CD4-positive, alpha-beta T cell (primary cell): ENCODE results near the gene MAP4K3. TPM values are rescaled to one million over a fixed set of nuclear protein-coding genes. Genes with fewer than 3 reads are reported as not detected.

Experiments
- ATAC-seq: fragments of 200-7000 bp; cut with Tn5 transposase; one replicate; pipeline ENCODE4 v1.10.0; 2022; ENCODE audit warnings: mild to moderate bottlenecking; ENCODE audit not compliant: poor library complexity
- CTCF ChIA-PET: fragments of 350-600 bp; sonication (Branson Sonifier 250); formaldehyde crosslinking; loops from one replicate; lab custom pipeline; 2021; ENCODE audit warnings: antibody characterized with exemption, inconsistent platforms; lab: Charles Lee
- POLR2A ChIA-PET: fragments of 350-600 bp; sonication (Branson Sonifier 250); formaldehyde crosslinking; loops from one replicate; lab custom pipeline; 2021; ENCODE audit warnings: antibody characterized with exemption, inconsistent platforms; lab: Charles Lee
- DNase-seq, 14 experiments: peaks; one replicate each; pipeline ENCODE4 v3.0.0-alpha.2; 2013 to 2020; ENCODE audit warnings: mixed read lengths in 2 of 14
- H3K27ac ChIP-seq, 2 donors: one replicate each; pipeline versions ENCODE4 v1.5.1 to v1.7.0; 2013; ENCODE audit warnings: low read length in 2 of 2, low read depth in 1 of 2, mild to moderate bottlenecking in 1 of 2
- H3K27me3 ChIP-seq, 2 experiments: 1 replicate in 1 of 2; 2 replicates in 1 of 2; pipeline versions ENCODE4 v1.6.1 to v1.7.0; 2013; ENCODE audit warnings: low read length in 2 of 2, control low read depth in 1 of 2, mild to moderate bottlenecking in 1 of 2, moderate library complexity in 1 of 2; ENCODE audit not compliant: insufficient read depth in 2 of 2, control insufficient read depth in 1 of 2
- H3K36me3 ChIP-seq: one replicate; pipeline ENCODE4 v1.6.1; 2013; ENCODE audit warnings: low read length, control low read depth; ENCODE audit not compliant: insufficient read depth
- H3K4me1 ChIP-seq: one replicate; pipeline ENCODE4 v1.6.1; 2013; ENCODE audit warnings: low read length, control low read depth; ENCODE audit not compliant: insufficient read depth
- H3K4me3 ChIP-seq: one replicate; pipeline ENCODE4 v1.5.1; 2013; ENCODE audit warnings: mild to moderate bottlenecking, low read length, moderate library complexity
- H3K9me3 ChIP-seq, 2 experiments: 1 replicate in 1 of 2; 2 replicates in 1 of 2; pipeline versions ENCODE4 v1.6.1 to v1.7.0; 2013; ENCODE audit warnings: low read length in 2 of 2, mild to moderate bottlenecking in 2 of 2, control low read depth in 1 of 2, moderate library complexity in 1 of 2; ENCODE audit not compliant: control insufficient read depth in 1 of 2, insufficient read depth in 1 of 2
- H3K27ac Mint-ChIP-seq: one replicate; pipeline ENCODE4 v1.8.0; 2020; ENCODE audit warnings: mixed read lengths
- H3K27me3 Mint-ChIP-seq: one replicate; pipeline ENCODE4 v1.8.0; 2021; ENCODE audit warnings: mixed read lengths
- H3K36me3 Mint-ChIP-seq: one replicate; pipeline ENCODE4 v1.8.0; 2021; ENCODE audit warnings: low read depth, mixed read lengths
- H3K4me1 Mint-ChIP-seq: one replicate; pipeline ENCODE4 v1.8.0; 2021; ENCODE audit warnings: low read depth, mixed read lengths
- H3K4me3 Mint-ChIP-seq: one replicate; pipeline ENCODE4 v1.8.0; 2020; ENCODE audit warnings: mild to moderate bottlenecking, mixed read lengths
- H3K9me3 Mint-ChIP-seq: one replicate; pipeline ENCODE4 v1.8.0; 2020; ENCODE audit warnings: mixed read lengths
- CTCF ChIP-seq: fragments of 200-600 bp; IDR thresholded peaks from one replicate; pipeline ENCODE4 v1.8.0; 2022; ENCODE audit warnings: antibody characterized with exemption, mild to moderate bottlenecking
- intact Hi-C, 2 experiments: fragments of 100-400 bp; cut with DNase I in 1 of 2; cut with micrococcal nuclease in 1 of 2; formaldehyde crosslinking; loops; one replicate each; pipeline versions ENCODE4 v1.15.1 to v1.9.0; 2023 to 2025; cut with DNase I, micrococcal nuclease
- total RNA-seq, 174 experiments: library from RNA in 2 of 174; stranded (reverse) in 2 of 174; gene quantifications; one replicate each; pipeline ENCODE4 v1.2.3 and lab custom pipeline; 2021 to 2026

The MAP4K3 gene
- total RNA-seq, 2 experiments from 2014 or later, result 18.4 to 22.5 TPM

- DNase-seq, result no peak
- TF ChIP-seq CTCF, result no peak
- H3K4me3 Mint-ChIP-seq, result peak overlapping the region; percentile 97
- H3K4me3 ChIP-seq, result peak overlapping the region; percentile 68
- peaks cover 18% of the 10 kb centered on the region for H3K4me1 ChIP-seq
- ChIA-PET CTCF (interaction anchor here (1.0 kb wide), 1 partner anchor 72 kb away, joined by 3 read pairs; no protein-coding TSS in a partner anchor), POLR2A (interaction anchor here (0.7 kb wide), 2 partner anchors 59 to 262 kb away, joined by 4 to 7 read pairs; no protein-coding TSS in a partner anchor)
- no peaks in the 10 kb centered on the region for H3K27me3 Mint-ChIP-seq
- H3K27ac Mint-ChIP-seq, result peak overlapping the region; percentile 70
- no peaks in the 10 kb centered on the region for H3K27me3 ChIP-seq
- peaks cover 6% of the 10 kb centered on the region for H3K36me3 Mint-ChIP-seq
- ATAC-seq, result no peak
- H3K36me3 ChIP-seq, result no peaks in the 10 kb centered on the region
- intact Hi-C loops, result loop anchor here in 1 of 2 experiments (10.0 kb wide), 2 partner anchors 311 to 339 kb away; partner anchors contain the start of genes SOS1 and THUMPD2
- H3K4me1 Mint-ChIP-seq, result peaks cover 66% of the 10 kb centered on the region
- H3K9me3 Mint-ChIP-seq, result no peaks in the 10 kb centered on the region
- no peaks in the 10 kb centered on the region for H3K9me3 ChIP-seq
- H3K27ac ChIP-seq, result no peak overlapping the region
Observed at GRCh38 chr2:39435741-39436591, 1.1 kb downstream of the MAP4K3 start.

- Mint-ChIP-seq H3K4me3 (peak overlapping the region; percentile 97), H3K27me3 (no peaks in the 10 kb centered on the region), H3K36me3 (peaks cover 6% of the 10 kb centered on the region), H3K27ac (peak overlapping the region; percentile 70), H3K9me3 (no peaks in the 10 kb centered on the region), H3K4me1 (peaks cover 72% of the 10 kb centered on the region)
- Histone ChIP-seq H3K4me3 (no peak overlapping the region), H3K36me3 (no peaks in the 10 kb centered on the region), H3K27me3 (no peaks in the 10 kb centered on the region), H3K27ac (no peak overlapping the region), H3K4me1 (peaks cover 18% of the 10 kb centered on the region), H3K9me3 (no peaks in the 10 kb centered on the region)
- ChIA-PET CTCF (interaction anchor here (1.0 kb wide), 1 partner anchor 72 kb away, joined by 3 read pairs; no protein-coding TSS in a partner anchor), POLR2A (no interaction called here)
- no peak for ATAC-seq
- intact Hi-C loops, result loop anchor here in 1 of 2 experiments (10.0 kb wide), 2 partner anchors 310 to 340 kb away; partner anchors contain the start of genes SOS1 and THUMPD2
- TF ChIP-seq CTCF, result no peak
- DNase-seq, result no peak
Observed at GRCh38 chr2:39435234-39435633, 1.9 kb downstream of the MAP4K3 start.

- intact Hi-C loops, result loop anchor here in 1 of 2 experiments (10.0 kb wide), 2 partner anchors 310 to 340 kb away; partner anchors contain the start of genes SOS1 and THUMPD2
- CTCF ChIA-PET, result interaction anchor here (1.0 kb wide), 1 partner anchor 71 kb away, joined by 3 read pairs; no protein-coding TSS in a partner anchor
- H3K9me3 ChIP-seq, result no peaks in the 10 kb centered on the region
- H3K4me3 Mint-ChIP-seq, result peak overlapping the region; percentile 97
- peaks cover 74% of the 10 kb centered on the region for H3K4me1 Mint-ChIP-seq
- DNase-seq (no peak), ATAC-seq (no peak)
- peaks cover 18% of the 10 kb centered on the region for H3K4me1 ChIP-seq
- H3K27me3 ChIP-seq, result no peaks in the 10 kb centered on the region
- peaks cover 6% of the 10 kb centered on the region for H3K36me3 Mint-ChIP-seq
- POLR2A ChIA-PET, result no interaction called here
- no peak overlapping the region for H3K4me3 ChIP-seq
- no peak overlapping the region for H3K27ac ChIP-seq
- no peaks in the 10 kb centered on the region for H3K36me3 ChIP-seq
- H3K27me3 Mint-ChIP-seq, result no peaks in the 10 kb centered on the region
- TF ChIP-seq CTCF, result no peak
- no peaks in the 10 kb centered on the region for H3K9me3 Mint-ChIP-seq
- H3K27ac Mint-ChIP-seq, result peak overlapping the region; percentile 70
Observed at GRCh38 chr2:39434233-39434897, 2.7 kb downstream of the MAP4K3 start.
